Endothelial cell of umbilical vein (primary cell): ENCODE results near the gene RNASE7. TPM values are rescaled to one million over a fixed set of nuclear protein-coding genes. Genes with fewer than 3 reads are reported as not detected.

ENCODE experiments used
- BruUV-seq: library from RNA; stranded (reverse); fragments of 400-500 nt; replicated peaks from 2 replicates; lab custom pipeline; 2021; lab: Mats Ljungman, UMichigan
- CTCF ChIA-PET: fragments of 300-600, 350-600 bp; sonication (Branson Sonifier 250); formaldehyde crosslinking; loops from one replicate; lab custom pipeline; 2021; ENCODE audit warnings: antibody characterized with exemption, inconsistent platforms; lab: Charles Lee
- POLR2A ChIA-PET: fragments of 300-600, 350-600 bp; sonication (Branson Sonifier 250); formaldehyde crosslinking; loops from one replicate; lab custom pipeline; 2021; ENCODE audit warnings: antibody characterized with exemption, inconsistent platforms; lab: Charles Lee
- DNase-seq: peaks from one replicate; pipeline ENCODE4 v3.0.0-alpha.2; 2011; ENCODE audit warnings: low read depth, low spot score
- FAIRE-seq: peaks from 2 replicates; lab custom pipeline; 2011; peaks lifted over from hg19 to GRCh38; lab: Jason Lieb, UNC
- H2AFZ ChIP-seq: 2 replicates; pipeline ENCODE4 v1.6.0; 2012; ENCODE audit warnings: low read depth, low read length, control low read depth, inconsistent platforms
- H3K27ac ChIP-seq: 2 replicates; pipeline ENCODE4 v1.5.1; 2011; ENCODE audit warnings: low read depth, mild to moderate bottlenecking, control low read depth, low read length, moderate library complexity; ENCODE audit not compliant: insufficient read depth
- H3K27me3 ChIP-seq, 2 experiments: 2 replicates each; pipeline versions ENCODE4 v1.6.0 to v1.6.1; 2011; ENCODE audit warnings: low read length in 2 of 2, mixed read lengths in 1 of 2; ENCODE audit not compliant: control insufficient read depth in 2 of 2, insufficient read depth in 2 of 2
- H3K36me3 ChIP-seq, 2 experiments: 2 replicates in 1 of 2; 3 replicates in 1 of 2; pipeline ENCODE4 v1.5.1; 2011; ENCODE audit warnings: low read length in 2 of 2, mild to moderate bottlenecking in 1 of 2, moderate library complexity in 1 of 2; ENCODE audit not compliant: control insufficient read depth in 2 of 2, insufficient read depth in 2 of 2; ENCODE audit errors: extremely low read depth in 1 of 2
- H3K4me1 ChIP-seq: 3 replicates; pipeline ENCODE4 v1.5.1; 2011; ENCODE audit warnings: mild to moderate bottlenecking, low read length; ENCODE audit not compliant: control insufficient read depth, insufficient read depth; ENCODE audit errors: extremely low read depth
- H3K4me2 ChIP-seq: 2 replicates; pipeline ENCODE4 v1.6.1; 2011; ENCODE audit warnings: low read length, control low read depth, mixed read lengths; ENCODE audit not compliant: insufficient read depth
- H3K4me3 ChIP-seq, 3 experiments: fragments of 200-600 bp in 1 of 3; sonication (generic), shearing (Covaris generic) in 1 of 3; replicated peaks in 1 of 3; 2 replicates each; pipeline ENCODE4 v1.5.1; 2011 to 2016; ENCODE audit warnings: control low read depth in 3 of 3, low read length in 3 of 3, mild to moderate bottlenecking in 2 of 3, inconsistent platforms in 1 of 3, low read depth in 1 of 3, moderate library complexity in 1 of 3; ENCODE audit not compliant: insufficient read depth in 1 of 3
- H3K79me2 ChIP-seq: 2 replicates; pipeline ENCODE4 v1.6.0; 2012; ENCODE audit warnings: low read length, inconsistent platforms; ENCODE audit not compliant: control insufficient read depth, insufficient read depth
- H3K9ac ChIP-seq: replicated peaks from 2 replicates; pipeline ENCODE3; 2011; ENCODE audit warnings: low read length, control low read depth; ENCODE audit not compliant: insufficient read depth; ENCODE audit errors: extremely low read depth
- H3K9me1 ChIP-seq: replicated peaks from 3 replicates; pipeline ENCODE4 v1.6.0; 2011; ENCODE audit warnings: mild to moderate bottlenecking, low read length; ENCODE audit not compliant: control insufficient read depth, insufficient read depth; ENCODE audit errors: extremely low read depth
- H3K9me3 ChIP-seq: replicated peaks from 2 replicates; pipeline ENCODE4 v1.5.1; 2012; ENCODE audit warnings: low read length, inconsistent platforms; ENCODE audit not compliant: control insufficient read depth, insufficient read depth
- H4K20me1 ChIP-seq: replicated peaks from 2 replicates; pipeline ENCODE3; 2011; ENCODE audit warnings: mild to moderate bottlenecking, low read length; ENCODE audit not compliant: control insufficient read depth, insufficient read depth; ENCODE audit errors: extremely low read depth
- JUN ChIP-seq: IDR thresholded peaks from 2 replicates; pipeline ENCODE4 v1.6.1; 2011; ENCODE audit warnings: borderline replicate concordance, low read depth; ENCODE audit not compliant: insufficient read length, insufficient read depth
- MYC ChIP-seq: IDR thresholded peaks from one replicate; pipeline ENCODE4 v1.6.1; 2011; ENCODE audit warnings: mild to moderate bottlenecking, low read depth, low read length
- dilution Hi-C: fragments of 300-500 bp; cut with MboI; formaldehyde crosslinking; loops from one replicate; pipeline ENCODE4 v1.15.0; 2019; ENCODE audit warnings: low sequenced_read_pairs; ENCODE audit not compliant: extremely low pct_ligation_motif_present
- intact Hi-C: fragments of 100-400 bp; cut with micrococcal nuclease; formaldehyde crosslinking; loops from one replicate; pipeline ENCODE4 v1.10.0; 2022
- polyA plus RNA-seq, 4 experiments: library from polyadenylated mRNA; depleted of rRNA in 3 of 4; stranded (reverse) in 3 of 4; unstranded in 1 of 4; fragments of >200 nt; gene quantifications; 2 replicates each; pipeline versions ENCODE4 v1.2.1 to v1.2.3, GENCODE V29; 2011 to 2012; ENCODE audit warnings: missing spikeins in 1 of 4
- total RNA-seq: library from RNA; stranded (reverse); gene quantifications from 2 replicates; pipeline ENCODE4 v1.2.3, GENCODE V29; 2021
- TF ChIP-seq, protein P1 (sequence below), 2 donors: IDR thresholded peaks; 1 replicate in 1 of 2; 2 replicates in 1 of 2; pipeline ENCODE4 v1.5.1; 2011; ENCODE audit warnings: low read length in 2 of 2, mild to moderate bottlenecking in 2 of 2, moderate library complexity in 2 of 2, control low read depth in 1 of 2, inconsistent platforms in 1 of 2, low read depth in 1 of 2; ENCODE audit not compliant: insufficient read depth in 1 of 2; ENCODE audit errors: extremely low read depth in 1 of 2

Gene RNASE7
- total and polyA plus RNA-seq, 2 donors (not counting 3 experiments of a cell fraction or from before 2014, with no cell fraction given) = not detected

GRCh38 chr14:21011136-21011535 is 31.0 kb upstream of the RNASE7 start:
- TF ChIP-seq MYC = no peak
- Histone ChIP-seq H3K27ac (no peak overlapping the region), H3K9me3 (no peaks in the 10 kb centered on the region), H3K4me3 (no peak overlapping the region), H3K79me2 (no peaks in the 10 kb centered on the region), H3K9ac (no peak overlapping the region), H2AFZ (no peak overlapping the region), H4K20me1 (no peaks in the 10 kb centered on the region), H3K9me1 (no peaks in the 10 kb centered on the region), H3K4me1 (no peaks in the 10 kb centered on the region), H3K36me3 (no peaks in the 10 kb centered on the region), H3K27me3 (peaks cover 16 to 20% of the 10 kb centered on the region in 2 experiments), H3K4me2 (no peak overlapping the region)
- ChIA-PET POLR2A (no interaction called here), CTCF (interaction anchor here (0.9 to 5.7 kb wide), 4 partner anchors 22 to 154 kb away, joined by 3 to 86 read pairs (median 8); partner anchors contain the start of genes RNASE13 and TPPP2)
- intact Hi-C loops (no loop called here), dilution Hi-C loops (no loop called here)
- no peak for DNase-seq
- FAIRE-seq = no peak
- BruUV-seq = no TSS peak

- no peak overlapping the region for H3K4me2 ChIP-seq
- no peaks in the 10 kb centered on the region for H3K79me2 ChIP-seq
- H3K9ac ChIP-seq = no peak overlapping the region
- H3K9me1 ChIP-seq = no peaks in the 10 kb centered on the region
- H3K27ac ChIP-seq = no peak overlapping the region
- no peak overlapping the region for H3K4me3 ChIP-seq
- no peak overlapping the region for H2AFZ ChIP-seq
- no peaks in the 10 kb centered on the region for H3K36me3 ChIP-seq
- H3K9me3 ChIP-seq = no peaks in the 10 kb centered on the region
- ChIA-PET CTCF (interaction anchor here (0.6 to 7.4 kb wide), 51 partner anchors 9 to 542 kb away, joined by 3 to 310 read pairs (median 6); partner anchors contain the start of genes ARHGEF40, NDRG2, RNASE13 and RNASE7), POLR2A (interaction anchor here (1.0 kb wide), 1 partner anchor 90 kb away, joined by 3 read pairs; no protein-coding TSS in a partner anchor)
- BruUV-seq = no TSS peak
- no peaks in the 10 kb centered on the region for H4K20me1 ChIP-seq
- DNase-seq (peak; percentile 83), FAIRE-seq (peak; percentile 97)
- TF ChIP-seq, protein P1, sequence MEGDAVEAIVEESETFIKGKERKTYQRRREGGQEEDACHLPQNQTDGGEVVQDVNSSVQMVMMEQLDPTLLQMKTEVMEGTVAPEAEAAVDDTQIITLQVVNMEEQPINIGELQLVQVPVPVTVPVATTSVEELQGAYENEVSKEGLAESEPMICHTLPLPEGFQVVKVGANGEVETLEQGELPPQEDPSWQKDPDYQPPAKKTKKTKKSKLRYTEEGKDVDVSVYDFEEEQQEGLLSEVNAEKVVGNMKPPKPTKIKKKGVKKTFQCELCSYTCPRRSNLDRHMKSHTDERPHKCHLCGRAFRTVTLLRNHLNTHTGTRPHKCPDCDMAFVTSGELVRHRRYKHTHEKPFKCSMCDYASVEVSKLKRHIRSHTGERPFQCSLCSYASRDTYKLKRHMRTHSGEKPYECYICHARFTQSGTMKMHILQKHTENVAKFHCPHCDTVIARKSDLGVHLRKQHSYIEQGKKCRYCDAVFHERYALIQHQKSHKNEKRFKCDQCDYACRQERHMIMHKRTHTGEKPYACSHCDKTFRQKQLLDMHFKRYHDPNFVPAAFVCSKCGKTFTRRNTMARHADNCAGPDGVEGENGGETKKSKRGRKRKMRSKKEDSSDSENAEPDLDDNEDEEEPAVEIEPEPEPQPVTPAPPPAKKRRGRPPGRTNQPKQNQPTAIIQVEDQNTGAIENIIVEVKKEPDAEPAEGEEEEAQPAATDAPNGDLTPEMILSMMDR (IDR thresholded peaks at IDR 0.05; ENCODE audit: extremely low read depth in 1 of 2, insufficient read depth in 1 of 2, low read depth in 1 of 2, low read length in 2 of 2) = peak; percentile 77 to 78
- TF ChIP-seq JUN = no peak
- H3K27me3 ChIP-seq = peaks cover 19 to 23% of the 10 kb centered on the region in 2 experiments
- no peaks in the 10 kb centered on the region for H3K4me1 ChIP-seq
- intact Hi-C loops = loop anchor here (1.0 kb wide), 4 partner anchors 26 to 90 kb away; no protein-coding TSS in a partner anchor
- dilution Hi-C loops = no loop called here
Observed at GRCh38 chr14:21014761-21015190, 27.4 kb upstream of the RNASE7 start.
